ENCODE data around the gene PHRF1.

DNA sequence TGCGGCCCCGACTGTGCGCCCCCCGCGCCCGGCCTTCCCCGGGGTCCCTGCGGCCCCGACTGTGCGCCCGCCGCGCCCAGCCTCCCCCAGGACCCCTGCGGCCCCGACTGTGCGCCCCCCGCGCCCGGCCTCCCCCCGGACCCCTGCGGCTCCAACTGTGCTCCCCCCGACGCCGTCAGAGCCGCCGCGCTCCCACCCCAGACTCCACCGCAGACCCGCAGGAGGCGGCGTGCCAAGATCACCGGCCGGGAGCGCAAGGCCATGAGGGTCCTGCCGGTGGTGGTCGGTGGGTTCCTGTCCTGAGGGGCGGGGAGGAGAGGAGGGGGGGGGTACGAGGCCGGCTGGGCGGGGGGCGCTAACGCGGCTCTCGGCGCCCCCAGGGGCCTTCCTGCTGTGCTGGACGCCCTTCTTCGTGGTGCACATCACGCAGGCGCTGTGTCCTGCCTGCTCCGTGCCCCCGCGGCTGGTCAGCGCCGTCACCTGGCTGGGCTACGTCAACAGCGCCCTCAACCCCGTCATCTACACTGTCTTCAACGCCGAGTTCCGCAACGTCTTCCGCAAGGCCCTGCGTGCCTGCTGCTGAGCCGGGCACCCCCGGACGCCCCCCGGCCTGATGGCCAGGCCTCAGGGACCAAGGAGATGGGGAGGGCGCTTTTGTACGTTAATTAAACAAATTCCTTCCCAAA is 63.9 kb downstream of the PHRF1 start:
- TF ChIP-seq, protein P1, sequence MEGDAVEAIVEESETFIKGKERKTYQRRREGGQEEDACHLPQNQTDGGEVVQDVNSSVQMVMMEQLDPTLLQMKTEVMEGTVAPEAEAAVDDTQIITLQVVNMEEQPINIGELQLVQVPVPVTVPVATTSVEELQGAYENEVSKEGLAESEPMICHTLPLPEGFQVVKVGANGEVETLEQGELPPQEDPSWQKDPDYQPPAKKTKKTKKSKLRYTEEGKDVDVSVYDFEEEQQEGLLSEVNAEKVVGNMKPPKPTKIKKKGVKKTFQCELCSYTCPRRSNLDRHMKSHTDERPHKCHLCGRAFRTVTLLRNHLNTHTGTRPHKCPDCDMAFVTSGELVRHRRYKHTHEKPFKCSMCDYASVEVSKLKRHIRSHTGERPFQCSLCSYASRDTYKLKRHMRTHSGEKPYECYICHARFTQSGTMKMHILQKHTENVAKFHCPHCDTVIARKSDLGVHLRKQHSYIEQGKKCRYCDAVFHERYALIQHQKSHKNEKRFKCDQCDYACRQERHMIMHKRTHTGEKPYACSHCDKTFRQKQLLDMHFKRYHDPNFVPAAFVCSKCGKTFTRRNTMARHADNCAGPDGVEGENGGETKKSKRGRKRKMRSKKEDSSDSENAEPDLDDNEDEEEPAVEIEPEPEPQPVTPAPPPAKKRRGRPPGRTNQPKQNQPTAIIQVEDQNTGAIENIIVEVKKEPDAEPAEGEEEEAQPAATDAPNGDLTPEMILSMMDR (IDR thresholded peaks at IDR 0.05): no peak
- TF ChIP-seq POLR2A (IDR thresholded peaks at IDR 0.05): no peak

Data from adrenal gland (tissue), 5 donors.